Activated CD4-positive, alpha-beta T cell treated with anti-CD3 and anti-CD28 coated beads for 48 hours (primary cell): ENCODE data around the gene CKMT2.
"Not testable (repeated sequence)": the region's sequence is repeated elsewhere in the genome, so short reads cannot be mapped to it uniquely, and the experiment has no call there.

Experiments used
- DNase-seq: peaks from one replicate; pipeline ENCODE4 v3.0.0-alpha.2; 2020

The CKMT2 gene

DNA sequence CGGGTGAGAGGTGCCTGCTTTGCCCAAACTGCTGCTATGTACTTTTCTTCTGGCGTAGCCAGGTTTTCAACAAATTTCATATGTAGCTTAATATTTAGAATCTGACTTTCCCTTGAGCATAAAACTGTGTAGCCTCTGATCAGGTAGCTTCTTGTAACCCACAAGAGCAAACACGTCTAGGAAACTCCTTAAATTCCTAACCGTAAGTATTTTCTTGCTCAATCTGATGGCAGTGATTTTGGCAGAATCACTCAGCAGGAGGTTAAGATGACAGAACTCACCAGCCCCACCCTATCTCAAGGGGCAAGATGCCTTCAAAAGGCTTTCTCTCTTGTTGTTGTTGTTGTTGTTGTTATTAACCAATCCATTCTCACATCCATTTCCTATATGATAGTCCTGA is 20.8 kb downstream of the CKMT2 start:
- DNase-seq = no peak

DNA sequence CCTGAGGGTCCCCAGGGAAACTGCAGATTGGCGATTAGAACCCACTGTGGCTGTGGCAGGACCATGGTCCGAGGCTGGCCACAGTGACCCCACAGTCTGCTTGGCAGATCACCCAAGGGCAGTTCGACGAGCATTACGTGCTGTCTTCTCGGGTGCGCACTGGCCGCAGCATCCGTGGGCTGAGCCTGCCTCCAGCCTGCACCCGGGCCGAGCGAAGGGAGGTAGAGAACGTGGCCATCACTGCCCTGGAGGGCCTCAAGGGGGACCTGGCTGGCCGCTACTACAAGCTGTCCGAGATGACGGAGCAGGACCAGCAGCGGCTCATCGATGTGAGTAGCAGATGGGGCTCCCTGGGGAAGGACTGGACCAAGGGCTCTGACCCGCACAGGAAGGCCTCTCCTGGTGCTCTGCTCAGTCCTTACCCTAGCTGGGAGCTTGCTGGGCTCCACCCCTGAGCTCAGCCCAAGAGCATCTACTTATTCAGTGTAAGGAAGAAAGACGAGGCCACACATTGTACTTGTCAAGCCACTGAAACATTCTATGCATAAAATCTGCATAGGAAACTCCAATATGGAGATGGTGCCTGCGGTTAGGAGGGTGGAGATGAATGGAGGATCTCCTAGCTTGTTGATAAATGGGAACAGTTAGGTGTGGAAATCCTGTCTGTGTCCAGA is 21.9 kb downstream of the CKMT2 start:
- no peak for DNase-seq

DNA sequence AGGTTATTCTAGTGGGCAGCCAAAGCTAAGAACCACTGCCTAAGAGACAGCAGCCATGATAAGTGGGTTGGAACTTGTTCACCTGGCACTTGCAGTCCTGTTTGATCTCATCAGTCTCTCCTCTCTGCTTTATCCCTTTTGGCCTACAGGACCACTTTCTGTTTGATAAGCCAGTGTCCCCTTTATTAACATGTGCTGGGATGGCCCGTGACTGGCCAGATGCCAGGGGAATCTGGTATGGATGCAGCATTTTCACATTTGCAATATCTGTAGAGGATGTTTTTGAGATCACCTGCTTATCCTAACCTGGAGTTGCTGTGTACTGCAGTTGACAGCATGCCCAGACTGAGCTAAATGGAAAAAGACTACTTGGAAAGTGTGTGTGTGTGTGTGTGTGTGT is 23.6 kb downstream of the CKMT2 start:
- DNase-seq = no peak

DNA sequence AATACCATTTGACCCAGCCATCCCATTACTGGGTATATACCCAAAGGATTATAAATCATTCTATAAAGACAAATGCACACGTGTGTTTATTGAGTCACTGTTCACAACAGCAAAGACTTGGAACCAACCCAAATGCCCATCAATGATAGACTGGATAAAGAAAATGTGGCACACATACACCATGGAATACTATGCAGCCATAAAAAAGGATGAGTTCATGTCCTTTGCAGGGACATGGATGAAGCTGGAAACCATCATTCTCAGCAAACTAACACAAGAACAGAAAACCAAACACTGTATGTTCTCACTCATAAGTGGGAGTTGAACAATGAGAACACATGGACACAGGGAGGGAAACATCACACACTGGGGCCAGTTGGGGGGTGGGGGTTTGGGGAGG is 29.7 kb downstream of the CKMT2 start:
- DNase-seq = not testable (repeated sequence)

DNA sequence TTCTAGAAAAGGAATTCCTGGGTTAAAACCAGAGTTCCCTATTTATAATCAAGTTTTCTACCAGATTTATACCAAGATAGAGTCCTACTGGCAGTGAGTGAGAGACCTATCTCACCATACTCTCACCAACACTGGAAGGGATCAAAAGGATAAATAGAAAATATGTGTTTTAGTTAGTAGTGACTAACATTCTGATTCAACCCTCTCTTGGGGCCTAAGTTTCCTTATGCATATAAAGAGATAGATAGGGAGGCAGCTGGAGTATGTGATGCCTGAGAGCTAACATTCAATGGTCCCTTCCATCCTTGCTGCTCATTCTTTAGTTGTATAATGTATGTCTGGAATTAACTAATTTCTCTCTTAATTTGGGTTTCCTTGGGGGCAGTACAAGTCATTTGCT is 32.0 kb downstream of the CKMT2 start:
- DNase-seq = no peak

DNA sequence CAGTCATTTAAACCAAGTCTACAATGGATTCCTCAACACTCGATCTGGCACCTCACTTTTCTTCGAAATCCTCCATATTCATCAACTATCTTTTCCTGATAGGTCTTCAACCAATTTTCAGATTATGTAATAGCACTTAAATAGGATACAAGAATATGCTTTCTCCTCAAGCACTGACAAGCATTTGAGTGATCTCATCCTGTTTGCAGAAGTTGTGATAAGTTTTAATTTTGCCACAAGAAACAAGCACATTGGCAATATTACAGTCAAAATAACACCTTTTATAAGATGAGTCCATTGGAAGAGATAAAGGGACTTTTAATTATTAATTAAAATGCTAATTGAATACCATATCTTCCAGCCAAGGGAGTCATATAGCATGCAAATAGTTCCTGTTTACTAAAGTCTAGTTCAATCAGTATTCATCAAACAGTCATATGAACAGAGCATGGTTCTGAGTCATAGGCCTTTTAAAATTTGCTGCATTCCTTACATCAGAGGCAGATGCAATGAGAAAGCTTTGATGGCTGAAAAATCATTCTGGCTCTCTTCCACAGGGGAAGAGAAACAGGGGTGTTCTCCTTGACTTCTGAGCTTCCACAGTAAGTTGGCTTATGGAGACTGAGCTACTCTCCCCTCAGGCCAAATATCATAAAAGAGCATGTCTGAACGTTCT is 35.5 kb downstream of the CKMT2 start:
- no peak for DNase-seq

DNA sequence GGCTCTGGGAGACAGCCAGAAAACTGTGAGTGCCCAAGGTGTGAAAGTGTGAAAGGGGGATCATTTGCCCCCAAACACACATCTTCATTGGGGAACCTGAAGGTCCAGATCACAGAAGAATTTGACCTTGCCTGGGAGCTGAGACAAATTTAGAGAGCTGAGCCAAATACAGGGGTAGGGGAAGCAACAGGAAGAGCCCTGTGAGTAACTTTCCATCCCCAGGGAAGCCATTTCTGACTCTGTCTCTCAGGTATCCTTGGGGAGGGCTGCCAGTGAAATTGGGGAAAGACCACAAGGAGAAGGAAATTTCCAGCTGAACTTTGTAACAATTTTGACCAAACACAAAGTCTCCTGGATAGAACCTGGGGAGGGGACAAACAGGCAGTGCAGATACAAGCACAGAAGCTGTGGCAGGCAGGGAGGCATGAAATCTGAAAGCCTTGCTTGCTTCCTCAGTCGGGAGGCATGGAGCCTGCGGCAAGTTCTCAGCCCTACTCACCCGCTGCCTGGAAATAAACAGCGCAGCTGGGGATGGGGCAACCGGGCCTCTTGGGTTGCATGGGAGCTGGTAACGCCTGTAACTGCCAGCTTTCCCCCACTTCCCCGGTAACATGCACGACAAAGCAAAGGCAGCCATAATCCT is 36.8 kb downstream of the CKMT2 start:
- no peak for DNase-seq

DNA sequence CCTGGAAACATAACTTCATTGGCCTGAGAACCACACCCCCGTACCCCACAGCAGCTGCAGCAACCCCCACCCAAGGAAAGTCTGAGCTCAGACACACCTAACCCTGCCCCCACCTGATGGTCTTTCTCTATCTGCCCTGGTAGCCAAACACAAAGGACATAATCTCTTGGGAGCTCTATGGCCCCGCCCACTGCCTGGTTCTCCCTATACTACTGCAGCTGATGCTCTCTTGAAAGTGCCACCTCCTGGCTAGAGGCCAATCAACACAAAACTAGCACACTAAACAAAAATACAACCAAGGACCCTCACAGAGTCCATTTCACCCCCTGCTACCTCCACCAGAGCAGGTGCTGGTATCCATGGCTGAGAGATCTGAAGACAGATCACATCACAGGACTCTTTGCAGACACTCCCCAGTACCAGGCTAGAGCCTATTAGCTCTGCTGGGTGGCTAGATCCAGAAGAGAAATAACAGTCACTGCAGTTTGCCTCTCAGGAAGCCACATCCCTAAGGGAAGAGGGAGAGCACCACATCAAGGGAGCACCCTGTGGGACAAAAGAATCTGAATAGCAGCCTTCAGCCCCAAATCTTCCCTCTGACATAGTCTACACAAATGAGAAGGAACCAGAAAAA is 37.4 kb downstream of the CKMT2 start:
- not testable (repeated sequence) for DNase-seq

DNA sequence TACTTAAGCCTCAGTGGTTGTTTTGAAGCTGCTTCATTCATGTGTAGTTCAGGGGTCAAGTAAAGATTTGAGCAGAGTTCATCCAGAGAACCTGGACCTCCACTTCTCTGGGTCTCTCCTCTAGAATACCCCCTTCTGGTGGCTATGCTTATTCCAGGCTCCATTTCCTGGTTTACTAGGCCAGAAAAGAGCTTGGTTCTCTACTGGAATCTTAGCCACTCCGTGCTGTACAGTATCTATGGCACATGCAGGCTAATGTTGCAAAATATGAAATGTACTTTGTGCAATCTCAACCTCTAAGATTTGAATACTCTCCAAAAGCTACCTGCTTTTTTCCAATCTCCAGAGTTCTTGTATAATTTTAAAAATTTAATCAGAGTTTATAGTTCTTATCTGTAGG is 50.9 kb downstream of the CKMT2 start:
- DNase-seq = no peak

DNA sequence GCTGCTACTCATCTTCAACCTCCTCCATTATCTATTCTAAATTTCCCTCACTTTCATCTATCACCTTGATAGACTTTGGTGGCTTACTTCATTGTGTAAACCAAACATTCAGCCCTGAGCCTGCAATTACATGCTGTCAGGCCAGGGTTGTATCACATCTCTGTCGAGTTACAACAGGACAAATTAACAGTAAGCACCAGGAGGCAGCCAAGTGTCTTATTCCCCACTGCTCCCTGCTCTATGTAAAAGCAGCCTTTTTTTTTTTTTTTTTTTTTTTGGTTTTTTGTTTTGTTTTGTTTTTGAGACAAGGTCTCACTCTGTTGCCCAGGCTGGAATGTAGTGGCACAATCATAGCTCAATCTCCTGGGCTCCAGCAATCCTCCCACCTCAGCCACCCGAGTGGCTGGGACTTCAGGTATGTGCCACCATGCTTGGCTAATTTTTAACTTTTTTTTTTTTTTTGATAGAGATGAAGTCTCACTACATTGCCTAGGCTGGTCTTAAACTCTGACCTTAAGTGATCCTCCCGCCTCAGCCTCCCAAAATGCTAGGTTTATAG is 53.0 kb downstream of the CKMT2 start:
- no peak for DNase-seq

DNA sequence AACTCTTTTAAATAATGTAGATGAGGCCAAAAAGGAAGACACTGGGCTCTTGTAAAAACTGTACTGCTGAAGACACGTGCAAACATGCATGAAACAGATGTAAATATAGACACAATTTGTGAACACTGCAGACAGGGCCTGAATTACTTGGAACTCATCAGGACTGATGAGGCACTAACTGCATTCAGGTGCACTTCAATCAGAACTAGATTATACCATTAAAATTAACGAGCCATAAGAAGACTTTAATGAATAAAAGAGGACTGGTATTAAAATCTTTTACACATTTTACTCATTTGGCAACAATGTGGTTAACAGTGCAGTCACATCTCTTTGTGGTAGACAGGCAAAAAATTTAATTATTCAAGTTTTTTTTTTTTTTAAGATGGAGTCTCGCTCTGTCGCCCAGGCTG is 54.9 kb downstream of the CKMT2 start:
- no peak for DNase-seq

DNA sequence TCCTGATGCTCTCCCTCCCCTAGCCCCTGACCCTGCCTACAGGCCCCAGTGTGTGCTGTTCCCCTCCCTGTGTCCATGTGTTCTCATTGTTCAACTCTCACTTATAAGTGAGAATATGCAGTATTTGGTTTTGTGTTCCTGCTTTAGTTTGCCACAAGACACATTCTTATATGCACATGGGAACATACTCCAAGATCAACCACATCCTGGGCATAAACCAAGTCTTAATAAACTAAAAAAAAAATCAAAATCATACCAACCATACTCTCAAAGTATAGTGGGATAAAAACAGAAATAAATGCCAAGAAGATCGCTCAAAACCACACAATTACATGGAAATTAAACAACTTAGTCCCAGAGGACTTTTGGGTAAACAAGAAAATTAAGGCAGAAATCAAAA is 57.0 kb downstream of the CKMT2 start:
- DNase-seq = no peak

DNA sequence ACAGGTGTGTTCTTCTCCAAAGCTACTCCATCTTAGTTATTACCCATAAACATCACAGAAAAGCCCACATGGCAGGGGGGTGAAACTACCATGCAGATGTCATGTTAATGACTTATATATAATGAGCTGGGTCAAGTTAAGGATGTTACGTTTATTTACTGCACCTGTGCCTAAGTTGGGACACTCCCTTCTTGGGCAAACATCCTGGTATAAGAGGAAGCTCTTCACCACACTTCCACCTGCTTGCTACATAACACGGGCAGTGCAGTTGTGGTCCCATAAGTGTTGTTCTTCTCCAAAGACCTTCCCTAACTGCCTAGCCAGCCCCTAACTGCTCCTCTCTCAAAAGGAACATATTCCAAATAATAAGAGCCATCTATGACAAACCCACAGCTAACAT is 59.0 kb downstream of the CKMT2 start:
- no peak for DNase-seq

DNA sequence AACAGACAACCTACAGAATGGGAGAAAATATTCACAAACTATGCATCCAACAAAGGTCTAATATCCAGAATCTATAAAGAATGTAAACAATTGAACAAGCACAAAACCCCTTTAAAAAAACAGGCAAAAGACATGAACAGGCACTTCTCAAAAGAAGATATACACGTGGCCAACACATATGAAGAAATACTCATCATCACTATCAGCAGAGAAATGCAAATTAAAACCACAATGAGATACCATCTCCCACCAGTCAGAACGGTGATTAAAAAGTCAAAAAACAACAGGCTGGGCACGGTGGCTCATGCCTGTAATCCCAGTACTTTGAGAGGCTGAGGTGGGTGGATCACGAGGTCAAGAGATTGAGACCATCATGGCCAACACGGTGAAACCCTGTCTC is 60.9 kb downstream of the CKMT2 start:
- not testable (repeated sequence) for DNase-seq

DNA sequence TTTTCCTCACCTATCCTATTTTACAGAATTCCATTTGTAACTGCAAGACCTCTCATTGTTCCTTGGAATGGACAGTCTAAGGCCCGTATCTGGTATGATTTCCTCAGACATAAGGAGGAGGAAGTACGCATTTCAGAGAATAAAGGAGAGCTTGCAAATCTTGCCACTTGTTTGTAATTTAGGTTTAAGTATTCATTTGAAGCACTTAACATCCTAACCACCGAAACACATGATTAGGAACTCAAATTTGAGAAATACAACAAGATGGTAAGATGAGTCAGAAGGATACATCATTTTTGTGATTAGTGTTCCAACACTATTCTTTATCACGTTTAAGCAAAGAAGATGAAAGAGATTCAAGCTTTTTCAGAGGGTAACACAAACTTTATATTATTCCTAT is 64.4 kb downstream of the CKMT2 start:
- no peak for DNase-seq

DNA sequence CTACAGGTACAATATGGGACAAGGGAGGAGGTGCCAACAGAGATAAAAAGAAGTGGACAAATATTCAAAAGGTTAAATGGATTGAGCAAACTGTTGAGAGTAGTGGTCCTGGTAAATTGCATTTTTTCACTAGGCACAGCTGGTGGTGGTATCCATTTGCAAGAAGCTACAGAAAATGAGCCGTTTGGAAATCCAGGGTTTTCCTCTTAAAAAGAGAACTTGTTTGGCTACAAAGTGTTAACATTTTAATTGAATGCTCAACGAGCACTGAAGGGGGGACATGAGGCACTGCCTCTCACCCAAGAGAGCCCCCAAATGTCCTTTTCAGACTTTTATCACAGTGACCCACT is 67.8 kb downstream of the CKMT2 start:
- no peak for DNase-seq

DNA sequence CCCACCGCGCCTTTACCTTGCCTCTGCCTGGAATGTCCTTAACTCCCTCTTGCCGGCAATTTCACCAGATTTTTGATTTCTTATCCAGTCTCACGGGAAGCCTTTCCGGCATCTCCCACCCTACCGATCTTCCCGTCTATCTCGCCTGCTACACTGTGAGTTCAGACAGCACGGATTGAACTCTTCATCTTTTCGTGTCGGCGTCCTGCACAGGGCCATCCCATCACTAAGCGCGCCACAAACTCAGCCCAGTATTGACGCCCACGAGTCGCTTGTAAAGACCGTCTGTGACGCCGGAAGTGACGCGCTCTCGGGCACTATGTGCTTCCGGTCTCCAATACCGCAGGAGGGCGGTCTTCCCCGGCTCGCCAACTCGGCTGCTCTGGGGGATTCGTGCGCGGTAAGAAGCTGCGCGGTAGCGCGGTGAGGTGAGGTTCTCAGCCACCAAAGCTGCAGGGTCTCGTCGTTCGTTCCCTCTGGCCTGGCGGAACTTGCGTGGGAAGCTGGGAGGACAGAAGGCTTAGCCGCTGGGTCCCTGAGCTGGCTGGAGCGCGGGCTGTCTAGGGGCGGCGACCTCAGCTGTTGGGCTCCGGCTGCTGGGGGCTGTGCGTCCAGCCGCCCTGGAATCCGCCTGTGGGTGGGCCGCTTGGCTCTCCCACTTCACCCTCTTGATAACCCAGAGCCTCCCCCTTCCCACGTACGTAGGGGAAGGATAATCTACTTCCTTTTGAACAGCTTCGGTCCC is 68.3 kb downstream of the CKMT2 start, which contains the start of gene ZCCHC9:
Gene ZCCHC9, plus strand, starts transcription at position 317 of the 745 bp plus-strand sequence. CDS start 3,171 bp downstream, outside the sequence.
- peak; percentile 95 for DNase-seq

DNA sequence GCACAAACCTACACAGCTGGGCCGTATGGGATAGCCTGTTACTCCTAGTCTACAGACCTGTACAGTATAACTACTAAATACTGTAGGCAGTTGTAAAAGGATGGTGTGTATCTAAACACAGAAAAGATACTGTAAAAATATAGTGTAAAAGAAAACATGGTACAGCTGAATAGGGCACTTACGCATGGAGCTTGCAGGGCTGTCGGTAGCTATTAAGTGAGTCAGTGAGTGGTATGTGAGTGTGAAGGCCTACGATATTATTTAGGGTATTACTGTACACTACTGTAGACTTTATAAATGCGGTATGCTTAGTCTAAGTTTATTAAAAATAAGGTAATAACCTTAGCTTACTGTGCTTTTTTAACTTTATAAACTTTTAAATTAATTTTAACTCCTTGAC is 69.5 kb downstream of the CKMT2 start:
- no peak for DNase-seq

DNA sequence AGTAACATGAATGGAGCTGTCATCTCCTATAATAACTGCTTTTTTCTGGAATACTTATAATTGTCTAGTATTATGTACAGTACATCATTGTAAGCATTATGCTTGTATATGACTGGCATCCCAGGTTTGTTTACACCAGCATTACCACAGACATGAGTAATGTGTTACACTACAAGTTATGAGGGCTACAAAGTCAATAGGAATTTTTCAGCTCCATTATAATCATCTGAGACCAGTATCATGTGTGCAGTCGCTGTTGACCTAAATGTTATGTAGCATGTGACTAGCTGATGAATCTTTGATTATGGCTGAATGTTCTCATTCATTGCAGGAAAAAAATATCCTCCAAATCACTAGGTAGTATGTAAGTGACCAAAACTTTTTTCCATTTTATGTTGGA is 70.4 kb downstream of the CKMT2 start:
- DNase-seq = no peak

DNA sequence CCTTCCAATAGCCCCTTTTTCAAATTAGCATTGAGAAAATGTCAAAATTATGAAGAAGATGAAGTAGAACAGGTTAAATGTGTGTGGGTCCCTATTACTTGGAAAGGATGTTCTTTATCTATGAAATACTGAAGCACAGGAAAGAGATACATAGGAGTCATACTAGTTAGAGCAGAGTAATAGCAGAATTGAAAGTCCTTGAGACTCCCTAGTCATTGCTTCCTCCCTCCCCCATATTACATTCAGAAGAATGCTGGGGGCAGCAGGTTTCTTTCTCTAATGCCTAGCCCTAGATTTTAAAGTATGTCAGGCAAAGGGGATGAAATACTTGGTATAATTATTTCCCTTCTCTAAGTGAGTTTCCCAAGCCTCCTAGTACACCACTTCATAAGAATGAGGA is 72.7 kb downstream of the CKMT2 start:
- DNase-seq = no peak

DNA sequence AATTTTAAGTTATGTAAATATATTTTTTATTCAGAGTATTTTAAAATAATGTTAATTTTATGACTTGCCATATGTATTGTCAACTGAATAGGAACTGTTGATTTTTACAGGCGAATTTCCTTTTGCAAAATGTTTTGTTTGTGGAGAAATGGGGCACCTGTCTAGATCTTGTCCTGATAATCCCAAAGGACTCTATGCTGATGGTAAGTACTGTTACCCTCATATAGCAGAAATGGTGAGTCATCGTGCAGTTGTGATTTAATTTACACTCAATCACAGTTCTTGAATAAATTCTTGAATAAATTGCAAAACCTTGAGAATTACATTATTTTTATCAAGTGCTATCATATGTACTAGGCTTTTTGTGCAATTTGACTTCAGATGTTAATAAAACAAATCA is 75.7 kb downstream of the CKMT2 start:
- no peak for DNase-seq

DNA sequence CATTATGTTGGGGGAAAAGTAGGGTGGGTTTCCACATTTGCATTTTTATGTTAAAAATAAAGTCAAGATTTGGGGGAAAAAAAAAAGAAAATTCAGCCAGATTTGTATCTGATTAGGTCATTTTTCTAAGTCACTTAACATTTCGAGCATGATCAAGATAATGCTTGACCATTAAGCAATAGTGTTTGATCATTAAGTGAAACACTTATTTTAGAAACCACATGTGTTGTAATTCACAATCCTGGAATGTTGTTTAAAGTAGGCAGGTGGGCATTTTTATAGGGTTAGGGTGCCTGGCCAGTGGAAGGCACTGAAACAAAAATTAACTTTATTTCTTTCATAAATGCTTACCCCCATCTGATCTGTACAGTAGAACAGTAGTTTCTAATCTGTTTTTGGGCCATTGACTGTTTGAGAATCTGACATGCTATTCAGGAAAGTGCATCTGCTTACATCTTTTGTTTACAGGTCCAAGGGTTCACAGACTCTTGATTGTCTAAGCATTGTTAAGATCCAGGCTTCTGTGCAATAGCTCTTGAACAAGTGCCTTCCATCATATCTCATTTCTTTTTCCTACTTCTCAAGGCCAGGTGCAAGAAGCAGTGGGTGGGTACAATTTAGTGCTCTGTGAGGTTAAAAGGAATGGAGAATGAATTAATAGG is 77.4 kb downstream of the CKMT2 start:
- DNase-seq = no peak
